HG03196 (cell line): ENCODE results near the gene DMRTA2.
"Not testable (repeated sequence)": the region's sequence is repeated elsewhere in the genome, so short reads cannot be mapped to it uniquely, and the experiment has no call there.

Source experiments
- ATAC-seq: cut with Tn5 transposase; IDR thresholded peaks from one replicate; pipeline ENCODE4 v1.9.1; 2021; ENCODE audit not compliant: unreplicated experiment

DMRTA2 gene

GRCh38 chr1:50393522-50394120, 29.6 kb downstream of the DMRTA2 start:
- no peak for ATAC-seq

GRCh38 chr1:50381551-50381950, 41.7 kb downstream of the DMRTA2 start:
- ATAC-seq: not testable (repeated sequence)

- no peak for ATAC-seq
Observed at GRCh38 chr1:50378770-50379169, 44.5 kb downstream of the DMRTA2 start.

GRCh38 chr1:50373532-50373931, 49.7 kb downstream of the DMRTA2 start:
- no peak for ATAC-seq

GRCh38 chr1:50371749-50372148, 51.5 kb downstream of the DMRTA2 start:
- ATAC-seq: no peak

GRCh38 chr1:50369830-50370229, 53.4 kb downstream of the DMRTA2 start:
- ATAC-seq: no peak

GRCh38 chr1:50369008-50369634, 54.1 kb downstream of the DMRTA2 start:
- ATAC-seq: no peak

GRCh38 chr1:50368179-50369007, 54.9 kb downstream of the DMRTA2 start:
- ATAC-seq: no peak
